B cell (primary cell): ENCODE measurements around the gene IST1.

Experiments used
- CTCF ChIP-seq: fragments of 200-600 bp; IDR thresholded peaks from one replicate; pipeline ENCODE4 v1.8.0; 2022; ENCODE audit warnings: antibody characterized with exemption, mild to moderate bottlenecking
- EZH2 ChIP-seq: IDR thresholded peaks from 2 replicates; pipeline ENCODE4 v1.6.1; 2012; ENCODE audit warnings: borderline replicate concordance, low read depth, mild to moderate bottlenecking, moderate library complexity, low read length; ENCODE audit not compliant: insufficient read depth, poor library complexity, severe bottlenecking

DNA sequence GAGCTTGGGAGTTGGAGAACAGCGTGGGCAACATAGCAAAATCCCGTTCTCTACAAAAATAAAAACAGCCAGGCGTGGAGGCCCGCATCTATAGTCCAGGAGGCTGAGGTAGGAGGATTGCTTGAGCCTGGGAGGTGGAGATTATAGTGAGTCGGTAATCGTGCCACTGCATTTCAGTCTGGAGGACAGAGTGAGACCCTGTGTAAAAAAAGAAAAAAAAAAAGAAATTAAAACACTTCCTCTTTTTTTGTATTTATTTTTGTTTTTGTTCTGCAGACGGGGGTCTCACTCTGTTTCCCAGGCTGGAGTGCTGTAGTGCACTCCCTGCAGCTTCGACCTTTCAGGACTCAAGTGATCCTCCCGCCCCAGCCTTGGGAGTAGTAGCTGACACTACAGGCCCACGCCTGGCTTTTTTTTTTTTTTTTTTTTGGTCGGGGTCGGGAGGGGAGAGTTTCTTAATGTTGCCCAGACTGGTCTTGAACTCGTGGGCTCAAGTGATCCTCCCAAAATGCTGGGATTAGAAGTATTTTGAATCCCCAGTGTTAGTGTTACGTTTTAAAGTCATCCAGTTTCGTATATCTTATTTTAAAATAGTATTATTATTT is 1.5 kb downstream of the IST1 start:
- TF ChIP-seq EZH2 (no peak), CTCF (no peak)
